ENCODE data around the gene AZGP1.
"Not testable (repeated sequence)": the region's sequence is repeated elsewhere in the genome, so short reads cannot be mapped to it uniquely, and the experiment has no call there.

DNA sequence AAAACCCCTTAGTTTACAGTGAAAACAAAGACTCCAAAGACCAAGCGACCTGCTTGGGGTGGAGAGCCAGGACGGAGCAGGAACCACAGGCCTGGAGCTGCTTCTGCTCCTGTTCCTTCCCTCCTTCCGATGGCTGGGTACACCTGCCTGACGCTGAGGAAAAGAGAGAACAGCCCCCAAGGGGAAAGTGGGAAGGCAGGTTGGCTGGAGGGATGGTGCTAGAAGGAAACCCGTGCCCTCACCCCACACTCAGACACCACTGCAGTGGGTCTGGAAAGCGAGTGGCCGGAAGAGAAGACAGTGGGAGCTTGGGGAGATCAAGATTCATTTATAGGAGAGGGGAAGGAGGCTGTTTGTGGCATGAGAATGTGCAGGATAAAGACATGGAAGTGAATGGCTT, 5.2 kb upstream of the AZGP1 start:
- TF ChIP-seq, protein P1, sequence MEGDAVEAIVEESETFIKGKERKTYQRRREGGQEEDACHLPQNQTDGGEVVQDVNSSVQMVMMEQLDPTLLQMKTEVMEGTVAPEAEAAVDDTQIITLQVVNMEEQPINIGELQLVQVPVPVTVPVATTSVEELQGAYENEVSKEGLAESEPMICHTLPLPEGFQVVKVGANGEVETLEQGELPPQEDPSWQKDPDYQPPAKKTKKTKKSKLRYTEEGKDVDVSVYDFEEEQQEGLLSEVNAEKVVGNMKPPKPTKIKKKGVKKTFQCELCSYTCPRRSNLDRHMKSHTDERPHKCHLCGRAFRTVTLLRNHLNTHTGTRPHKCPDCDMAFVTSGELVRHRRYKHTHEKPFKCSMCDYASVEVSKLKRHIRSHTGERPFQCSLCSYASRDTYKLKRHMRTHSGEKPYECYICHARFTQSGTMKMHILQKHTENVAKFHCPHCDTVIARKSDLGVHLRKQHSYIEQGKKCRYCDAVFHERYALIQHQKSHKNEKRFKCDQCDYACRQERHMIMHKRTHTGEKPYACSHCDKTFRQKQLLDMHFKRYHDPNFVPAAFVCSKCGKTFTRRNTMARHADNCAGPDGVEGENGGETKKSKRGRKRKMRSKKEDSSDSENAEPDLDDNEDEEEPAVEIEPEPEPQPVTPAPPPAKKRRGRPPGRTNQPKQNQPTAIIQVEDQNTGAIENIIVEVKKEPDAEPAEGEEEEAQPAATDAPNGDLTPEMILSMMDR (IDR thresholded peaks at IDR 0.05; ENCODE audit: low read length) = not testable (repeated sequence)
- not testable (repeated sequence) for TF ChIP-seq EZH2 (IDR thresholded peaks at IDR 0.05; ENCODE audit: borderline replicate concordance, low read length)
